Left lung (tissue), 10 donors: ENCODE results near the gene TAGLN. TPM values are rescaled to one million over a fixed set of nuclear protein-coding genes. Genes with fewer than 3 reads are reported as not detected.

Experiments used
- ATAC-seq: fragments of 200-7000 bp; cut with Tn5 transposase; one replicate; pipeline ENCODE4 v1.9.1; 2020; ENCODE audit warnings: moderate library complexity
- DNase-seq, 4 donors: peaks; one replicate each; pipeline ENCODE4 v3.0.0-alpha.2; 2013 to 2020
- H3K27ac ChIP-seq, 2 donors: fragments of 200-600 bp; sonication (generic) in 1 of 2; one replicate each; pipeline versions ENCODE4 v1.5.0 to v1.8.0; 2020 to 2021
- H3K27me3 ChIP-seq, 2 donors: fragments of 200-600 bp; sonication (generic) in 1 of 2; one replicate each; pipeline versions ENCODE4 v1.5.0 to v1.8.0; 2020 to 2021
- H3K36me3 ChIP-seq, 2 donors: fragments of 200-600 bp; sonication (generic) in 1 of 2; one replicate each; pipeline versions ENCODE4 v1.5.0 to v1.8.0; 2020 to 2021
- H3K4me1 ChIP-seq, 2 donors: fragments of 200-600 bp; one replicate each; pipeline ENCODE4 v1.8.0; 2021
- H3K4me3 ChIP-seq, 2 donors: fragments of 200-600 bp; sonication (generic) in 1 of 2; one replicate each; pipeline versions ENCODE4 v1.5.0 to v1.8.0; 2020 to 2021; ENCODE audit warnings: mild to moderate bottlenecking in 1 of 2
- H3K9me3 ChIP-seq, 2 donors: fragments of 200-600 bp; sonication (generic) in 1 of 2; one replicate each; pipeline versions ENCODE4 v1.5.0 to v1.8.0; 2020 to 2021
- intact Hi-C, 2 donors: fragments of 100-400 bp; cut with DNase I; formaldehyde crosslinking; loops; one replicate each; pipeline versions ENCODE4 v1.11.2 to v1.14.2; 2022
- polyA plus RNA-seq, 6 donors: library from polyadenylated mRNA; unstranded; fragments of 120-200 nt; gene quantifications; one replicate each; pipeline ENCODE4 v1.2.1, GENCODE V29; 2013; ENCODE audit not compliant: insufficient read length in 6 of 6
- total RNA-seq, 2 donors: library from RNA; stranded (reverse); fragmentation: NEBNext Ultra II Directional; extraction: Animal tissue kit (Norgen Biotek cat#: 25700); gene quantifications; one replicate each; pipeline ENCODE4 v1.2.1, GENCODE V29; 2021
- TF ChIP-seq, protein P1 (sequence below), 2 donors: fragments of 200-600 bp; sonication (generic) in 1 of 2; IDR thresholded peaks; one replicate each; pipeline versions ENCODE4 v1.5.0 to v1.8.0; 2021; ENCODE audit warnings: antibody characterized with exemption in 2 of 2
- donor health status: DM: no; HTN: yes; CAD: no.
- donor health status: DM: no; HTN: no; CAD: no.

Gene TAGLN
- total and polyA plus RNA-seq, 8 donors = 104 to 763 (median 207) TPM

DNA sequence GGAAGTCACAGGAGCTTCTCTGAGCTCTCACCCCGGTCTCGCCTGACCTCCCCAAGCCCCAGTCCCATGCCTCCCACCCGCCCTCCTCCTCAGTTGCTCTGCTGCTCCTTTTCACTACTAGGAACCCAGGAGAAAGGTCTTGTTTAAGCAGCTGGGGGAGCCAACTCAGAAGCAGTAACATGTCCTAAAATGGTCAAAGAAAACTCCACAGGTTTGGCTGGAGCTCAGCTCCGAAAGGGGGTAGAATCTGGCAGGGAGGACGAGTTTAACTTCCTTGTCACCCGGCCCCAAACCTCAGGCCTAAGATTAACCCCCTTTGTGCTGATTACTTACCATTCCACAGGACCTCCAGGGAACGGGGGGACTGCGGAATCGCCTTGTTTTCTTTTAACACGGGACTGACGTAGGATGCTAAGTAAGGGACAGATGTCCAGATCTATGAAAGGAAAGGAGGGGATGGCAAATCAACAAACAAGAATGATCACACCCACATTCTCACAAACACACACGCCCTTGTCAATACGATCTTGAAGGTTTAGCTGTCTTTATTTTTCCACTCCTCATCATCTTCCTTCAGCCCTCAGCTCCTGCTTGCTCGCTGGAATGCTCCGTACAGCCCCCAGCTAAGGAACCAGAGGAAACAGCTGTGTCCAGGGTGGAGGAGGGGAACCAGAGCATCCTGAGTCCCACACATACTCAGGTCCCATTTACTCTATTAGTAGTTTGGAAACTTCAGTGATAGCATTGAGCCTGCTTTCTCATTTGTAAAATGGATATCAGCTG lies 19.2 kb downstream of the TAGLN start:
- ATAC-seq = no peak
- H3K9me3 ChIP-seq = no peaks in the 10 kb centered on the region
- peaks cover 0 to 97% of the 10 kb centered on the region in 2 donors for H3K36me3 ChIP-seq
- intact Hi-C loops = no loop called here
- TF ChIP-seq, protein P1, sequence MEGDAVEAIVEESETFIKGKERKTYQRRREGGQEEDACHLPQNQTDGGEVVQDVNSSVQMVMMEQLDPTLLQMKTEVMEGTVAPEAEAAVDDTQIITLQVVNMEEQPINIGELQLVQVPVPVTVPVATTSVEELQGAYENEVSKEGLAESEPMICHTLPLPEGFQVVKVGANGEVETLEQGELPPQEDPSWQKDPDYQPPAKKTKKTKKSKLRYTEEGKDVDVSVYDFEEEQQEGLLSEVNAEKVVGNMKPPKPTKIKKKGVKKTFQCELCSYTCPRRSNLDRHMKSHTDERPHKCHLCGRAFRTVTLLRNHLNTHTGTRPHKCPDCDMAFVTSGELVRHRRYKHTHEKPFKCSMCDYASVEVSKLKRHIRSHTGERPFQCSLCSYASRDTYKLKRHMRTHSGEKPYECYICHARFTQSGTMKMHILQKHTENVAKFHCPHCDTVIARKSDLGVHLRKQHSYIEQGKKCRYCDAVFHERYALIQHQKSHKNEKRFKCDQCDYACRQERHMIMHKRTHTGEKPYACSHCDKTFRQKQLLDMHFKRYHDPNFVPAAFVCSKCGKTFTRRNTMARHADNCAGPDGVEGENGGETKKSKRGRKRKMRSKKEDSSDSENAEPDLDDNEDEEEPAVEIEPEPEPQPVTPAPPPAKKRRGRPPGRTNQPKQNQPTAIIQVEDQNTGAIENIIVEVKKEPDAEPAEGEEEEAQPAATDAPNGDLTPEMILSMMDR (IDR thresholded peaks at IDR 0.05) = no peak
- peak overlapping the region in 1 of 2 donors; percentile 10 for H3K27ac ChIP-seq
- H3K27me3 ChIP-seq = no peaks in the 10 kb centered on the region
- H3K4me3 ChIP-seq = no peak overlapping the region
- peaks cover 12 to 20% of the 10 kb centered on the region in 2 donors for H3K4me1 ChIP-seq
- no peak for DNase-seq

DNA sequence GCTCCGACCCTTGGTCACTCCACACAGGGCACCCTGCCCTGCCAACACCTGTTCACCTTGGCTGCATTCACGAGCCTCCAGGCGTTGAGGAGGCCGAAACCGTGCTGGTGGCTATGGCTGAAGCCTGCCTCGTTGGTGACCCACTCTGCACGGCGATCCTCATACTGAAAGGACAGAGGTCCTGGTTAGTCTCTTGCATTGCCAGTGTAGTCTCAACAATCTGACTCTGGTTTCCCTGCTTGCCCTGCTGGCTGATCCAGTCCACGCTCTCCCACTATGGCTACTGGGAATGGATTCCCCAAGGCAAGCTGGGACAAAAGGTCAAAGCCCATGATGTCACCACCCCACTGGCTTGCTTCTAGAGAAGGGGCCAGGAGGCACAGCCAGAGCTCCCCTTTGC lies 19.8 kb downstream of the TAGLN start:
- H3K4me3 ChIP-seq = no peak overlapping the region
- H3K4me1 ChIP-seq = peaks cover 12 to 20% of the 10 kb centered on the region in 2 donors
- no peak for DNase-seq
- H3K27me3 ChIP-seq = no peaks in the 10 kb centered on the region
- intact Hi-C loops = no loop called here
- TF ChIP-seq, protein P1 (IDR thresholded peaks at IDR 0.05) = no peak
- no peak overlapping the region for H3K27ac ChIP-seq
- peaks cover 0 to 97% of the 10 kb centered on the region in 2 donors for H3K36me3 ChIP-seq
- H3K9me3 ChIP-seq = no peaks in the 10 kb centered on the region
- ATAC-seq = no peak

DNA sequence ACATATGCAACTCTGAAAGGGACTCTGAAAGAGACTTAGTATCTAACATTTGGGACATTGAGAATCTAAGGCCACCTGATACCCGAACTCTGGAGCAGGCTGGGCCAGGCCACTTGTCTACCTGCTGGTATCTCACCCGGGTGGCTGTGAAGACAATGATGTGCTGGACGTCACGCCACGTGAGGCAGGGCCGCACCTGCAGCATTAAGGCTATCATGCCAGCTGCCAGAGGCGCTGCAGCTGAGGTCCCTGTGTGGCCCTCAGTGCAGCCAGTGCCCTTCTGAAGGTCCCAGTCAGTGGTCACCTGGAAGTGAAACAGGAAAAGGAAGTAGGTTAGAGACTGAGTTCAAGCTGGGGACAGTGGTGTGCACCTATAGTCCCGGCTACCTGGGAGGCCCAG lies 20.3 kb downstream of the TAGLN start:
- intact Hi-C loops = no loop called here
- Histone ChIP-seq H3K4me1 (peaks cover 12 to 20% of the 10 kb centered on the region in 2 donors), H3K27me3 (no peaks in the 10 kb centered on the region), H3K9me3 (no peaks in the 10 kb centered on the region), H3K27ac (no peak overlapping the region), H3K4me3 (no peak overlapping the region), H3K36me3 (peaks cover 0 to 97% of the 10 kb centered on the region in 2 donors)
- ATAC-seq = no peak
- no peak for DNase-seq
- TF ChIP-seq, protein P1 (IDR thresholded peaks at IDR 0.05) = no peak

DNA sequence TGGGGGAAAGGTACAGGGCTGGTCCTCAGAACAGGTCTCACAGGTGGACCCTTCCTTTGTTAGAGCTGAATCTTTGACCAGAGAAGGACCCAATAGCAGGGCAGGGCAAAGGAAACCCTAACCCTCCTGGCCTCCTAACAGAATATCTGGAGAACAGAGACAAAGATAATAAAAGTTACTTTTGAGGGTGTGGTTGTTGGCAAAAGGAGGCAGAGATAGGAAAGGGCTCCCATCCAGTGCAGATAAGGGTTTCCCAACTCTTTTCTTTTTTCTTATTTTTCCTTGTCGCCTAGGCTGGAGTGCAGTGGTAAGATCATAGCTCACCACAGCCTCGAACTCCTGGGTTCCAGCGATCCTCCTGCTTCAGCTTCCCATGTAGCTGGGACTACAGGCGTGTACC lies 20.8 kb downstream of the TAGLN start:
- Histone ChIP-seq H3K27me3 (no peaks in the 10 kb centered on the region), H3K9me3 (no peaks in the 10 kb centered on the region), H3K27ac (peak overlapping the region in 1 of 2 donors; percentile 69), H3K36me3 (peaks cover 0 to 97% of the 10 kb centered on the region in 2 donors), H3K4me1 (peaks cover 12 to 20% of the 10 kb centered on the region in 2 donors), H3K4me3 (no peak overlapping the region)
- intact Hi-C loops = no loop called here
- TF ChIP-seq, protein P1 (IDR thresholded peaks at IDR 0.05) = no peak
- DNase-seq (no peak), ATAC-seq (no peak)

DNA sequence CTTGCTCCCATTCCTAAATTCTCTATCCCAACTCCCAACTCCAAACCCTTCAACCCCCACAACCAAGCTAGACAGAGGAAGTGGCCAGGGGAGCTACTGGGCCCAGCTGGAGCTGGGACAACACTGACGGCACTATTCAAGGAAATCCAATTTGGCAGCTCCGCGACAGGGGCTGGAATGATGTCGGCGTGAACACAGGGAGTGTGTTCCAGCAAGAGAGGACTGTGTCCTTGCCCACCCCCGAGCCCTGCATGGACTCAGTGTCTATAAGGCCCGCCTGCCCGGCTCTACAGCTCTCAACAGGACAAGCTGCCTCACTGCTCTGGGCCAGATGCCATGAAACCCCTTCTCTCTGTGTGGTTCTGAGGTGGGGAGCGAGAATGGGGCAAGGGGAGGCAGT lies 21.4 kb downstream of the TAGLN start:
- peaks cover 12 to 20% of the 10 kb centered on the region in 2 donors for H3K4me1 ChIP-seq
- H3K4me3 ChIP-seq = no peak overlapping the region
- peaks cover 0 to 100% of the 10 kb centered on the region in 2 donors for H3K36me3 ChIP-seq
- peak in 1 of 4 donors; percentile 64 for DNase-seq
- peak; percentile 7 for ATAC-seq
- peak overlapping the region in 1 of 2 donors; percentile 69 for H3K27ac ChIP-seq
- H3K27me3 ChIP-seq = no peaks in the 10 kb centered on the region
- intact Hi-C loops = no loop called here
- H3K9me3 ChIP-seq = no peaks in the 10 kb centered on the region
- TF ChIP-seq, protein P1 (IDR thresholded peaks at IDR 0.05) = no peak
